Panc1 (cell line): Measurements from ENCODE around the gene MARK4. TPM values are rescaled to one million over a fixed set of nuclear protein-coding genes. Genes with fewer than 3 reads are reported as not detected.

Source experiments
- total RNA-seq: library from RNA; stranded (reverse); gene quantifications from one replicate; pipeline ENCODE4 v1.2.1, GENCODE V29; 2021; ENCODE audit not compliant: unreplicated experiment

Gene MARK4
- total RNA-seq, 1 experiment from 2014 or later: 21.6 TPM

Other genes with a start within 250 kb of the MARK4 start
- 28.1 TPM for gene RELB, start 249.8 kb upstream of the MARK4 start, total RNA-seq
- gene CLASRP, start 212.2 kb upstream of the MARK4 start, total RNA-seq: 72.4 TPM
- 6.7 TPM for gene ZNF296, start 174.8 kb upstream of the MARK4 start, total RNA-seq
- gene GEMIN7, start 172.0 kb upstream of the MARK4 start, total RNA-seq: 29.5 TPM
- gene PPP1R37, start 158.1 kb upstream of the MARK4 start, total RNA-seq: 20.4 TPM
- 0.05 TPM for gene NKPD1, start 90.3 kb upstream of the MARK4 start, total RNA-seq
- 24.7 TPM for gene TRAPPC6A, start 73.0 kb upstream of the MARK4 start, total RNA-seq
- 21.8 TPM for gene BLOC1S3, start 72.5 kb upstream of the MARK4 start, total RNA-seq
- gene EXOC3L2, start 5.9 kb upstream of the MARK4 start, total RNA-seq: 0.08 TPM
- not detected for gene CKM, start 71.6 kb downstream of the MARK4 start, total RNA-seq
- 0.49 TPM for gene KLC3, start 89.5 kb downstream of the MARK4 start, total RNA-seq
- 32.5 TPM for gene ERCC2, start 119.3 kb downstream of the MARK4 start, total RNA-seq
- gene PPP1R13L, start 153.8 kb downstream of the MARK4 start, total RNA-seq: 39.1 TPM
- 27.8 TPM for gene POLR1G, start 155.4 kb downstream of the MARK4 start, total RNA-seq
- 80.3 TPM for gene ERCC1, start 172.6 kb downstream of the MARK4 start, total RNA-seq
- gene FOSB, start 216.7 kb downstream of the MARK4 start, total RNA-seq: 13.4 TPM
- gene RTN2, start 245.8 kb downstream of the MARK4 start, total RNA-seq: 15.6 TPM
- gene PPM1N, start 247.2 kb downstream of the MARK4 start, total RNA-seq: 3.3 TPM